Panc1 (cell line): Measurements from ENCODE around the gene ZCWPW2. TPM values are rescaled to one million over a fixed set of nuclear protein-coding genes. Genes with fewer than 3 reads are reported as not detected.

Experiments
- ATAC-seq: fragments of 200-7000 bp; cut with Tn5 transposase; 2 replicates; pipeline ENCODE4 v1.9.1; 2020; ENCODE audit warnings: mild to moderate bottlenecking, moderate library complexity
- BruUV-seq: library from RNA; stranded (reverse); fragments of 400-500 nt; replicated peaks from 2 replicates; lab custom pipeline; 2021; lab: Mats Ljungman, UMichigan
- CTCF ChIA-PET: fragments of 300-600 bp; sonication (Branson Sonifier 250); formaldehyde crosslinking; loops from one replicate; lab custom pipeline; 2022; ENCODE audit warnings: antibody characterized with exemption; lab: Charles Lee
- POLR2A ChIA-PET: fragments of 300-600 bp; sonication (Branson Sonifier 250); formaldehyde crosslinking; loops from one replicate; lab custom pipeline; 2022; ENCODE audit warnings: antibody characterized with exemption; lab: Charles Lee
- DNase-seq: peaks from one replicate; pipeline ENCODE4 v3.0.0-alpha.2; 2010; ENCODE audit warnings: low read depth, low spot score
- H3K27ac ChIP-seq: 2 replicates; pipeline ENCODE4 v1.5.1; 2011; ENCODE audit warnings: mild to moderate bottlenecking, low read length, inconsistent platforms
- H3K27me3 ChIP-seq: fragments of 200-500 bp; sonication (Bioruptor generic); 2 replicates; pipeline ENCODE4 v1.6.0; 2014; ENCODE audit warnings: low read length, inconsistent platforms; ENCODE audit not compliant: control insufficient read depth, insufficient read depth
- H3K36me3 ChIP-seq: fragments of 200-500 bp; sonication (Bioruptor generic); 2 replicates; pipeline ENCODE4 v1.5.1; 2014; ENCODE audit warnings: inconsistent platforms, mild to moderate bottlenecking, low read length, moderate library complexity; ENCODE audit not compliant: control insufficient read depth, insufficient read depth
- H3K4me1 ChIP-seq: 2 replicates; pipeline ENCODE4 v1.5.1; 2011; ENCODE audit warnings: inconsistent platforms, mild to moderate bottlenecking, low read length, moderate library complexity; ENCODE audit not compliant: control insufficient read depth, insufficient read depth
- H3K4me3 ChIP-seq, 2 experiments: 2 replicates each; pipeline ENCODE4 v1.5.1; 2011 to 2012; ENCODE audit warnings: low read depth in 2 of 2, low read length in 2 of 2, mild to moderate bottlenecking in 2 of 2, inconsistent platforms in 1 of 2, moderate library complexity in 1 of 2
- H3K9me3 ChIP-seq: fragments of 200-500 bp; sonication (Bioruptor generic); 2 replicates; pipeline ENCODE4 v1.5.1; 2014; ENCODE audit warnings: low read depth, mild to moderate bottlenecking, inconsistent platforms, low read length, moderate library complexity; ENCODE audit not compliant: control insufficient read depth, insufficient read depth
- CTCF ChIP-seq: fragments of 450-650 bp; IDR thresholded peaks from 2 replicates; pipeline ENCODE4 v1.5.1; 2017; ENCODE audit warnings: mild to moderate bottlenecking
- POLR2AphosphoS5 ChIP-seq: IDR thresholded peaks from 2 replicates; pipeline ENCODE4 v1.6.1; 2012; ENCODE audit warnings: mild to moderate bottlenecking, low read depth, low read length, moderate library complexity
- REST ChIP-seq, 2 experiments: IDR thresholded peaks; 2 replicates each; pipeline ENCODE4 v1.6.1; 2011 to 2012; ENCODE audit warnings: low read depth in 2 of 2, control low read depth in 1 of 2, low read length in 1 of 2, mild to moderate bottlenecking in 1 of 2, moderate library complexity in 1 of 2; ENCODE audit not compliant: insufficient read depth in 1 of 2
- SIN3A ChIP-seq: IDR thresholded peaks from 2 replicates; pipeline ENCODE4 v1.6.1; 2012; ENCODE audit warnings: low read depth, mild to moderate bottlenecking, low read length, moderate library complexity, borderline replicate concordance; ENCODE audit not compliant: insufficient read depth
- TCF7L2 ChIP-seq: IDR thresholded peaks from 2 replicates; pipeline ENCODE4 v1.6.1; 2011; ENCODE audit warnings: mild to moderate bottlenecking, low read depth, low read length, inconsistent platforms
- in situ Hi-C: cut with HindIII; loops from 2 replicates; pipeline ENCODE4 v1.10.0; 2016; ENCODE audit warnings: low sequenced_read_pairs, low pct_unique_long_range_greater_than_20kb
- intact Hi-C: fragments of 100-400 bp; cut with micrococcal nuclease; formaldehyde crosslinking; loops from one replicate; pipeline ENCODE4 v1.10.0; 2022; ENCODE audit not compliant: unreplicated experiment
- total RNA-seq: library from RNA; stranded (reverse); gene quantifications from one replicate; pipeline ENCODE4 v1.2.1, GENCODE V29; 2021; ENCODE audit not compliant: unreplicated experiment

The ZCWPW2 gene
- total RNA-seq, 1 experiment from 2014 or later = 0.82 TPM

- ATAC-seq (no peak), DNase-seq (no peak)
- no peaks in the 10 kb centered on the region for H3K27me3 ChIP-seq
- intact Hi-C loops = no loop called here
- H3K4me3 ChIP-seq = no peak overlapping the region
- in situ Hi-C loops = no loop called here
- no peaks in the 10 kb centered on the region for H3K36me3 ChIP-seq
- H3K9me3 ChIP-seq = no peaks in the 10 kb centered on the region
- POLR2A ChIA-PET = no interaction called here
- no TSS peak for BruUV-seq
- no peaks in the 10 kb centered on the region for H3K4me1 ChIP-seq
- no peak overlapping the region for H3K27ac ChIP-seq
- CTCF ChIA-PET = no interaction called here
- TF ChIP-seq TCF7L2 (no peak), REST (IDR thresholded peaks at IDR 0.05; ENCODE audit: insufficient read depth in 1 of 2, low read depth in 2 of 2, low read length in 1 of 2) (no peak), CTCF (no peak), SIN3A (no peak), POLR2AphosphoS5 (no peak)
Observed at GRCh38 chr3:28574036-28574435, 225.5 kb downstream of the ZCWPW2 start.

GRCh38 chr3:28575100-28575745 lies 226.7 kb downstream of the ZCWPW2 start:
- BruUV-seq = no TSS peak
- in situ Hi-C loops = no loop called here
- no peak overlapping the region for H3K27ac ChIP-seq
- no peaks in the 10 kb centered on the region for H3K36me3 ChIP-seq
- H3K4me3 ChIP-seq = no peak overlapping the region; a peak in 1 of 4 replicates
- CTCF ChIA-PET = no interaction called here
- POLR2A ChIA-PET = no interaction called here
- TF ChIP-seq TCF7L2 = no peak
- no peak for TF ChIP-seq CTCF
- no peak for TF ChIP-seq SIN3A
- no peak for TF ChIP-seq POLR2AphosphoS5
- no peak for TF ChIP-seq REST (IDR thresholded peaks at IDR 0.05; ENCODE audit: insufficient read depth in 1 of 2, low read depth in 2 of 2, low read length in 1 of 2)
- no peaks in the 10 kb centered on the region for H3K4me1 ChIP-seq
- H3K27me3 ChIP-seq = no peaks in the 10 kb centered on the region
- intact Hi-C loops = no loop called here
- no peaks in the 10 kb centered on the region for H3K9me3 ChIP-seq
- DNase-seq (no peak), ATAC-seq (no peak)
